Measurements from ENCODE around the gene LGI4.

DNA sequence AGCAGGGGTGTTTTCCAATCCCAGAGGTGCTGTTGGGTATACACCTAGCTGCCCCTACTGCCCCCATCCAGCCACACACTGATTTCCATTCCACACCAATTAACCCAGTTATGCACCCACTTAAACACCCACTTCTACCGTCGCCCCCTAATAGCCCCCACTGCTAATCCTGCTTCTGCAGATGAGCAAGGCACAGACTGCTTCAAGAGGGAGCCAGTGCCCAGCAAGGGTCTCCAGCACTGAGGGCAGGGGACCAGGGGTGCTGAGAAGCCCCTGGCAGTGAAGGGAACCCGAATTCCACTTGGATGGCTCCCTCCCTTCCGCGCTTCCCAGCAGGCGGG is 9.4 kb upstream of the LGI4 start:
- TF ChIP-seq, protein P1, sequence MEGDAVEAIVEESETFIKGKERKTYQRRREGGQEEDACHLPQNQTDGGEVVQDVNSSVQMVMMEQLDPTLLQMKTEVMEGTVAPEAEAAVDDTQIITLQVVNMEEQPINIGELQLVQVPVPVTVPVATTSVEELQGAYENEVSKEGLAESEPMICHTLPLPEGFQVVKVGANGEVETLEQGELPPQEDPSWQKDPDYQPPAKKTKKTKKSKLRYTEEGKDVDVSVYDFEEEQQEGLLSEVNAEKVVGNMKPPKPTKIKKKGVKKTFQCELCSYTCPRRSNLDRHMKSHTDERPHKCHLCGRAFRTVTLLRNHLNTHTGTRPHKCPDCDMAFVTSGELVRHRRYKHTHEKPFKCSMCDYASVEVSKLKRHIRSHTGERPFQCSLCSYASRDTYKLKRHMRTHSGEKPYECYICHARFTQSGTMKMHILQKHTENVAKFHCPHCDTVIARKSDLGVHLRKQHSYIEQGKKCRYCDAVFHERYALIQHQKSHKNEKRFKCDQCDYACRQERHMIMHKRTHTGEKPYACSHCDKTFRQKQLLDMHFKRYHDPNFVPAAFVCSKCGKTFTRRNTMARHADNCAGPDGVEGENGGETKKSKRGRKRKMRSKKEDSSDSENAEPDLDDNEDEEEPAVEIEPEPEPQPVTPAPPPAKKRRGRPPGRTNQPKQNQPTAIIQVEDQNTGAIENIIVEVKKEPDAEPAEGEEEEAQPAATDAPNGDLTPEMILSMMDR (conservative IDR thresholded peaks at IDR 0.05 in 1 of 2, IDR thresholded peaks at IDR 0.05 in 1 of 2; ENCODE audit: low read depth in 1 of 2, low read length in 2 of 2): no peak
- no peak for TF ChIP-seq EZH2 (IDR thresholded peaks at IDR 0.05; ENCODE audit: low read length, missing control alignments)
